Astrocyte (in vitro differentiated cells and primary cell): Measurements from ENCODE around the gene RASL10A.

Experiments
- EZH2 ChIP-seq: IDR thresholded peaks from 2 replicates; pipeline ENCODE4 v1.6.1; 2012; ENCODE audit warnings: mild to moderate bottlenecking, low read length, inconsistent platforms; ENCODE audit not compliant: insufficient read depth
- TF ChIP-seq, protein P1 (sequence below): IDR thresholded peaks from 2 replicates; pipeline ENCODE4 v1.5.1; 2011; ENCODE audit warnings: low read depth, mild to moderate bottlenecking, inconsistent platforms, low read length, moderate library complexity; ENCODE audit not compliant: insufficient read depth

DNA sequence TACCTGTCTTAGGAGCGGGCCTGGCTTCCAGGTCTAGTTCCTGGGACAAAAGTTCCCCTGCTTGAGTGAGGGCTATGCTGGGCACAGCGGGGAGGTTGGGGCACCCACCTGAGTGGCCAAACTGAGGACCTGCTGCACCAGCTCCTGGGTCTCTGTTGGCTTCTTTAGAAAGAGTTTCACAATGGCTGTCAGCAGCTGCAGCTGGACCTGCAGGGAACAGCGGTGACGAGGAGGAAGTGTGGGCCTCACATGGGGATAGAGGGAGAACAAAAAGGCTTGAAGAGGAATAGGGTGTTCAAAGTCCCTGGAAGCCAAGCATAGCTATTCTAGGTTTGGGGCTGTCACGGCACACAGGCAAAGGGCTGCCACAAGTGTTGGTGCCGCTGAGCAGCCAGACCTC is 26.7 kb upstream of the RASL10A start:
- TF ChIP-seq, protein P1, sequence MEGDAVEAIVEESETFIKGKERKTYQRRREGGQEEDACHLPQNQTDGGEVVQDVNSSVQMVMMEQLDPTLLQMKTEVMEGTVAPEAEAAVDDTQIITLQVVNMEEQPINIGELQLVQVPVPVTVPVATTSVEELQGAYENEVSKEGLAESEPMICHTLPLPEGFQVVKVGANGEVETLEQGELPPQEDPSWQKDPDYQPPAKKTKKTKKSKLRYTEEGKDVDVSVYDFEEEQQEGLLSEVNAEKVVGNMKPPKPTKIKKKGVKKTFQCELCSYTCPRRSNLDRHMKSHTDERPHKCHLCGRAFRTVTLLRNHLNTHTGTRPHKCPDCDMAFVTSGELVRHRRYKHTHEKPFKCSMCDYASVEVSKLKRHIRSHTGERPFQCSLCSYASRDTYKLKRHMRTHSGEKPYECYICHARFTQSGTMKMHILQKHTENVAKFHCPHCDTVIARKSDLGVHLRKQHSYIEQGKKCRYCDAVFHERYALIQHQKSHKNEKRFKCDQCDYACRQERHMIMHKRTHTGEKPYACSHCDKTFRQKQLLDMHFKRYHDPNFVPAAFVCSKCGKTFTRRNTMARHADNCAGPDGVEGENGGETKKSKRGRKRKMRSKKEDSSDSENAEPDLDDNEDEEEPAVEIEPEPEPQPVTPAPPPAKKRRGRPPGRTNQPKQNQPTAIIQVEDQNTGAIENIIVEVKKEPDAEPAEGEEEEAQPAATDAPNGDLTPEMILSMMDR: no peak
- TF ChIP-seq EZH2: no peak
